Osteoblast (primary cell): ENCODE results near the gene CTNND2. TPM values are rescaled to one million over a fixed set of nuclear protein-coding genes. Genes with fewer than 3 reads are reported as not detected.

ENCODE experiments used
- DNase-seq: peaks from one replicate; pipeline ENCODE4 v3.0.0; 2011; ENCODE audit warnings: low spot score, mixed read lengths; ENCODE audit not compliant: insufficient read length; ENCODE audit errors: missing footprints
- H2AFZ ChIP-seq: 2 replicates; pipeline ENCODE4 v1.6.0; 2011; ENCODE audit warnings: mild to moderate bottlenecking, low read length
- H3K27ac ChIP-seq: 2 replicates; pipeline ENCODE4 v1.5.1; 2011; ENCODE audit warnings: mild to moderate bottlenecking, low read depth, low read length, moderate library complexity
- H3K27me3 ChIP-seq: 2 replicates; pipeline ENCODE4 v1.6.0; 2012; ENCODE audit warnings: mild to moderate bottlenecking, control low read depth, inconsistent platforms, low read length, moderate library complexity; ENCODE audit not compliant: insufficient read depth
- H3K36me3 ChIP-seq: 2 replicates; pipeline ENCODE4 v1.5.1; 2011; ENCODE audit warnings: mild to moderate bottlenecking, low read length, control low read depth, moderate library complexity; ENCODE audit not compliant: insufficient read depth
- H3K4me1 ChIP-seq: 2 replicates; pipeline ENCODE4 v1.5.1; 2011; ENCODE audit warnings: mild to moderate bottlenecking, low read length, control low read depth, moderate library complexity; ENCODE audit not compliant: insufficient read depth
- H3K4me2 ChIP-seq: 2 replicates; pipeline ENCODE4 v1.6.0; 2011; ENCODE audit warnings: mild to moderate bottlenecking, low read length; ENCODE audit not compliant: insufficient read depth
- H3K4me3 ChIP-seq: fragments of 200-600 bp; sonication (generic); 3 replicates; pipeline ENCODE4 v1.5.1; 2012; ENCODE audit warnings: mild to moderate bottlenecking, low read length, inconsistent platforms; ENCODE audit not compliant: insufficient read depth
- H3K79me2 ChIP-seq: 2 replicates; pipeline ENCODE4 v1.6.0; 2012; ENCODE audit warnings: mild to moderate bottlenecking, low read length, control low read depth, inconsistent platforms; ENCODE audit not compliant: insufficient read depth
- H3K9me3 ChIP-seq: 2 replicates; pipeline ENCODE4 v1.5.1; 2011; ENCODE audit warnings: low read depth, low read length, control low read depth
- H4K20me1 ChIP-seq: 2 replicates; pipeline ENCODE4 v1.6.0; 2012; ENCODE audit warnings: mild to moderate bottlenecking, low read length, control low read depth; ENCODE audit not compliant: insufficient read depth
- total RNA-seq: library from RNA; depleted of rRNA; stranded (reverse); fragments of >200 nt; gene quantifications from 2 replicates; pipeline ENCODE4 v1.2.3, GENCODE V29; 2012
- TF ChIP-seq, protein P1 (sequence below): IDR thresholded peaks from 2 replicates; pipeline ENCODE4 v1.5.1; 2011; ENCODE audit warnings: mild to moderate bottlenecking, low read depth, low read length, moderate library complexity; ENCODE audit errors: extremely low read depth

The CTNND2 gene
- total RNA-seq, 1 donor = not detected

- Histone ChIP-seq H3K36me3 (no peaks in the 10 kb centered on the region), H3K79me2 (no peaks in the 10 kb centered on the region), H4K20me1 (no peaks in the 10 kb centered on the region), H3K4me1 (no peaks in the 10 kb centered on the region), H3K4me3 (no peak overlapping the region), H3K9me3 (no peaks in the 10 kb centered on the region), H3K27ac (no peak overlapping the region), H3K4me2 (no peak overlapping the region), H3K27me3 (no peaks in the 10 kb centered on the region), H2AFZ (no peak overlapping the region)
- TF ChIP-seq, protein P1, sequence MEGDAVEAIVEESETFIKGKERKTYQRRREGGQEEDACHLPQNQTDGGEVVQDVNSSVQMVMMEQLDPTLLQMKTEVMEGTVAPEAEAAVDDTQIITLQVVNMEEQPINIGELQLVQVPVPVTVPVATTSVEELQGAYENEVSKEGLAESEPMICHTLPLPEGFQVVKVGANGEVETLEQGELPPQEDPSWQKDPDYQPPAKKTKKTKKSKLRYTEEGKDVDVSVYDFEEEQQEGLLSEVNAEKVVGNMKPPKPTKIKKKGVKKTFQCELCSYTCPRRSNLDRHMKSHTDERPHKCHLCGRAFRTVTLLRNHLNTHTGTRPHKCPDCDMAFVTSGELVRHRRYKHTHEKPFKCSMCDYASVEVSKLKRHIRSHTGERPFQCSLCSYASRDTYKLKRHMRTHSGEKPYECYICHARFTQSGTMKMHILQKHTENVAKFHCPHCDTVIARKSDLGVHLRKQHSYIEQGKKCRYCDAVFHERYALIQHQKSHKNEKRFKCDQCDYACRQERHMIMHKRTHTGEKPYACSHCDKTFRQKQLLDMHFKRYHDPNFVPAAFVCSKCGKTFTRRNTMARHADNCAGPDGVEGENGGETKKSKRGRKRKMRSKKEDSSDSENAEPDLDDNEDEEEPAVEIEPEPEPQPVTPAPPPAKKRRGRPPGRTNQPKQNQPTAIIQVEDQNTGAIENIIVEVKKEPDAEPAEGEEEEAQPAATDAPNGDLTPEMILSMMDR = no peak
- no peak for DNase-seq
Measured at GRCh38 chr5:11760934-11761603, 143.2 kb downstream of the CTNND2 start.

- H3K27ac ChIP-seq = no peak overlapping the region
- TF ChIP-seq, protein P1 = no peak
- H3K4me3 ChIP-seq = no peak overlapping the region
- H4K20me1 ChIP-seq = no peaks in the 10 kb centered on the region
- H3K9me3 ChIP-seq = no peaks in the 10 kb centered on the region
- H2AFZ ChIP-seq = no peak overlapping the region
- DNase-seq = no peak
- no peak overlapping the region for H3K4me2 ChIP-seq
- no peaks in the 10 kb centered on the region for H3K79me2 ChIP-seq
- H3K36me3 ChIP-seq = no peaks in the 10 kb centered on the region
- no peaks in the 10 kb centered on the region for H3K4me1 ChIP-seq
- no peaks in the 10 kb centered on the region for H3K27me3 ChIP-seq
Measured at GRCh38 chr5:11758321-11758720, 145.9 kb downstream of the CTNND2 start.

GRCh38 chr5:11757661-11758060 lies 146.6 kb downstream of the CTNND2 start:
- Histone ChIP-seq H3K4me2 (no peak overlapping the region), H3K9me3 (no peaks in the 10 kb centered on the region), H3K36me3 (no peaks in the 10 kb centered on the region), H3K27ac (no peak overlapping the region), H3K79me2 (no peaks in the 10 kb centered on the region), H3K27me3 (no peaks in the 10 kb centered on the region), H3K4me3 (no peak overlapping the region), H2AFZ (no peak overlapping the region), H4K20me1 (no peaks in the 10 kb centered on the region), H3K4me1 (no peaks in the 10 kb centered on the region)
- no peak for DNase-seq
- TF ChIP-seq, protein P1 = no peak

DNA sequence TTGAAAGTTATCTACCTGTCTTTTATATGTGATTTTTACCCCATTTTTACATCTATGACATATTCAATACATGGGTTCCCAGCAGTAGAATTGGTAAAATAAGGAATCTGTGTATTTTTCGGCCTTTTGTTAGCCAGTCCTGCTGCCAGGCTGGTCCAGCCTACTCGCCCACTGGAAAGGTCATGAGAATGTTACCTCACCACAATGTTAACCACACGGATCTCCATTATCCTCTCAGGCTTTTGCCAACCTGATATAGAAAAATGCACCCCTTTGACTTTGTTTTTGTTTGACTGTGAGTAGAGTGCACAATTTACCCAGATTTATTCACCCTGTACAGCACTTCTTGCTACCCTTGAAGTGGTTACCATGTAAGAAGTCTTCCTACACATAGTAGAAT lies 167.2 kb downstream of the CTNND2 start:
- H3K9me3 ChIP-seq = peaks cover 6% of the 10 kb centered on the region
- TF ChIP-seq, protein P1 = no peak
- no peaks in the 10 kb centered on the region for H4K20me1 ChIP-seq
- H3K4me1 ChIP-seq = no peaks in the 10 kb centered on the region
- no peaks in the 10 kb centered on the region for H3K27me3 ChIP-seq
- H3K4me3 ChIP-seq = no peak overlapping the region
- H3K27ac ChIP-seq = no peak overlapping the region
- no peak overlapping the region for H2AFZ ChIP-seq
- H3K36me3 ChIP-seq = no peaks in the 10 kb centered on the region
- no peaks in the 10 kb centered on the region for H3K79me2 ChIP-seq
- no peak overlapping the region for H3K4me2 ChIP-seq
- DNase-seq = no peak
